GM19193 (cell line): ENCODE measurements around the gene ZNF565.
A peak's percentile ranks its signal among the peaks of the same experiment; 100 is the strongest.

Source experiments
- POLR2A ChIP-seq: IDR thresholded peaks from 4 replicates; pipeline ENCODE4 v1.6.1; 2011; ENCODE audit not compliant: insufficient read depth, insufficient read length; ENCODE audit errors: extremely low read depth

Gene ZNF565

DNA sequence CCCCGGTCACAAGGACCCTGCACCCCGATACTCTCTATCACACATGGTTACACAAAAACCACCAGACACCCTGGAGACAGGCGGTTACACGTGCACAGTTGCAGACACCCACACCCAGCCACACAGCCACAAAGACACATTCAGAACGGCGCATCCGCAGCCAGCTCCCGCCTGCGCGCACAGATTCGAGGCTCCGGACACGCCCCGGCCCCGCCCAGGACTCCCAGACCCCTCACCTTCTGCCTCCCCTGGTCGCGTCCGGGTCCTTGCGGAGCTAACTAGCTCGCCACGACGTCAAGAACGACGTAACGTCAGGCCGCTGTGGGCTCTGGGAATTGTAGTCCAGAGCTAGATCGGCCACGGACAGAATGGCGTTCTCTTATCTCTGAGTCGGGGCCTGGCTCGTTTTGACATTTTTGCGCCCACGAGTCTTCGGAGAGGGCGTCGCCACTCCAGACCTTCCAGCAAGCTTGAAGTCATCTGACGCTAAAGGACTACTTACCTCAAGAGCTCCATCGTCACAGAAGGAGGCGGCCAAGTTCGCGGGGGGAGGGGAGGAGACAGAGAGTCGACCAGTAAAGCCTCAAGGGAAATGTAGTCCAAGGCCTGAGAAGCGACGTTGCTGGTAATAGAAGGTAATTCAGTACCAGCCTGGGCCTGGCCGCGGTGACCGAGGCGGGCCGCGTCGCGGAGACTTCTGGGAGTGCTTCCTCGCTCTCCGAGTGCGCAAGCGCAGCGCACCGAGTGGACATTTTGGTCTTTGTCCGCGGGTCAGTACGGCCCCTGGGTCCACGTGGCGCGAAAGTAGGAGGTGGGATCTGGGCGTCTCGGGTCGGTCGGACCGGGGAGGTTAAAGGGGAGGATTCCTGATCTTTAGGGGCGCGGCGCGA is at the start of gene ZNF565, which contains the start of gene ZNF146:
ZNF565 (minus strand) TSS at position 280 of the 890 bp plus-strand sequence. CDS start 12,680 bp downstream, outside the sequence.
ZNF146 (plus strand) TSS at position 721 of the 890 bp plus-strand sequence. CDS start 21,335 bp downstream, outside the sequence.
- peak; percentile 90 for TF ChIP-seq POLR2A

DNA sequence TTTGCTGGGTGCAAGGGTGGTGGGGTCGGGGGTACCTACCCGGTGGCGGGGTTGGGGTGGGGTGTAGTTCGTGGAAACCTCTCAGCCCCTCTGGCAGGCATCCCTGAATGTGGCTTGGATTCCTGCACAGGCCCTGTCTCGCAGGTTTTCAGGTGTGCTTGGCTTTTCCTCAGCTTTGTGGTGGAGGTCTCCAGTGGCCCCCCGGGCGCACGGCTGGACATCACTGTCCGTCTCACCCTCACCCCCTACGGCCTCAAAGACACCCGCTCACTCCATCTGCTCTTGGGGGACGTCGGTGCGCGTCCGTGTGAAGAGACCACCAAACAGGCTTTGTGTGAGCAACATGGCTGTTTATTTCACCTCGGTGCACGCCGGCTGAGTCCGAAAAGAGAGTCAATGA is 44.7 kb upstream of the ZNF565 start:
- TF ChIP-seq POLR2A, result no peak

DNA sequence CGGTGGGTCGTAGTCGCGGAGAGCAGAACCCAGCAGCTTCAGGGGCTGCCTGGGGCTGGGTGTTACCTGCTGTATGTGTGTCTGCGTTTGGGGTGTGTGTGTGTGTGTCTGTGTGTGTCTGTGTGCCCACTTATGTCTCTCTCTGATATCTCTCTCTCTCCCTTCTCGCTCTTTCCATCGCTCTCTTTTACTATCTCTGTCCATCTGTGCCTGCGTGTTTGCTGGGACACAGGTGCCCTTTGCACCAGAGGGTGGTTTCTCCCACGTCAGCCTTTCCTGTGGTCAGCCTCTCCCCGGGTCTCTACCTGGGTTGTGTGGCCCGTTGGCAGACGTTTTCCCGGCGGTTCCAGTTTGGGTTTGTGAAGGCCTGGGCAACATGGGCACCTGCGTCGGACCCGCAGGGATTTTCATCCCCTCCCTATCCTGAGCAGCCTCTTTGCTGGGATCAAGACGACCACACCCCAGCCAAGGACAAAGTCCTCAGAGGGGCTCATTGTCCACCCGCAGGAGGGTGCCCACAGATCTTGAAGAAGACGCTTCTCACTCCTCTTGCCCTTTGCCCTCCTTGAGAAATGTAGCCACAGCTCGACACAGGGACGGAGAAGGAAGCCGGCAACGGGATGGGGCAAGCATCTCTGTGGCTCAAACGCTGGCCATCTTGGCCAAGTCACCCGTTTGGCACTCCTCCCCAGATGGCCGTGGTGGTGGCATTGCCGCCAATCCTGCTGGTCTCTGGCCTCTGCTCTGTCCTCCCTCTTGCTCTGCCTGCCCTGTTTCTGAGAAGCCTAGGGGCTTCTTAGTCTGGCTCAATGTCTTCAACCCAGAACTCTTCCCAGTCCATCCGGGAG is 43.8 kb upstream of the ZNF565 start:
- no peak for TF ChIP-seq POLR2A

DNA sequence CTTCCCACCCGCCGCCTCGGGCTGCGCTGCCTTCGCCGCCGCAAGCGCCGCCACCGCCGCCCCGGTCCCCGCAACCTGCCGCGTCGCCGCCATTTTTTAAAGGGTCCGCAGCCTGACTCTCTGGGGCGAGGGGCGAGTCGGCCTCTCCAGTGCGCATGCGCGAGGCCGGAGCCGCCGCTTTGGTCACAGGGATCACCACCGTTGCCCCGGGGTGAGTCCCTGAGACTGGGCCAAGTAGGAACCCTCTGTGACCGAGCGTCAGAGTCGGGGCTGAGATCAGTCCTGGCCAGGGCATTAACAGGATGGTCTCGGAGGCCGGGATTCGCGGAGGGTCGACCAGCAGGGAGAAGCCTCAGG is 43.0 kb upstream of the ZNF565 start:
- no peak for TF ChIP-seq POLR2A

DNA sequence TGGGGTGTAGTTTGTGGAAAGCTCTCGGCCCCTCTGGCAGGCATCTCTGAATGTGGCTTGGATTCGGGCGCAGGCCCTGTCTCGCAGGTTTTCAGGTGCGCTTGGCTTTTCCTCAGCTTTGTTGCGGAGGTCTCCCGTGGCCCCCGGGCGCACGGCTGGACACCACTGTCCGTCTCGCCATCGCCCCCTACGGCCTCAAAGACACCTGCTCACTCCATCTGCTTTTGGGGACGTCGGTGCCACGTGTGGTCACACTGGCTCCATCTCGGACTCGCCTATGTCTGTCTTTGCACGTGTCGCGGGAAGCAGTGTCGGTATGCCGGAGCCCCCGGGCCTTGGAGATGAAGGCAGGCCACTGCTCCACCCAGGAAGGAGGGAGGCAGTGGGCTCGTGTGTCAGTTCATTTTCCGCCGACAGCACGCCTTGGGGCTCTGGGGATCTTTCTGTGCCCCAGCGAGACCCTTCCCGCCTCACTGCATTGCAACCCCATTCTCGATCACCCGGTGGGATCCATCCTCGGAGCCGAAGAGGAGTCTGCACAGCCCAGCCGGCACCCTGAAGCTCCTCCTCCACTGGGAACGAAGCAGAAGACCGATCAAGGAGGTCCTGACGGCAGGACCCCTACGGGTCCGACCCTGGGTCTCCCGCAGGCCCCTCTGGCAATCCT is 42.5 kb upstream of the ZNF565 start:
- TF ChIP-seq POLR2A, result no peak

DNA sequence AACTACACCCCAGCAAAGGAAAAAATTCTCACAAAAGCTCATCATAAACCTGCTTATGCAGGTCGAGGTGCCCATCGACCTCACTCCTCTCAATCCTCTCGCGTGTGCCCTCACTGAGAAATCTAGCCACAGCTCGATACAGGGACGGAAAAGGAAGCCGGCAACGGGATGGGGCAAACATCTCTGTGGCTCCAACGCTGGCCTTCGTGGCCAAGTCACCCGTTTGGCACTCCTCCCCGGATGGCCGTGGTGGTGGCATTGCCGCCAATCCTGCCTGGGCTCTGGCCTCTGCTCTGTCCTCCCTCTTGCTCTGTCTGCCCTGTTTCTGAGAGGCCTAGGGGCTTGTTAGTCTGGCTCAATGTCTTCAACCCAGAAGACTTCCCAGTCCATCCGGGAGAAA is 41.6 kb upstream of the ZNF565 start:
- TF ChIP-seq POLR2A, result no peak

DNA sequence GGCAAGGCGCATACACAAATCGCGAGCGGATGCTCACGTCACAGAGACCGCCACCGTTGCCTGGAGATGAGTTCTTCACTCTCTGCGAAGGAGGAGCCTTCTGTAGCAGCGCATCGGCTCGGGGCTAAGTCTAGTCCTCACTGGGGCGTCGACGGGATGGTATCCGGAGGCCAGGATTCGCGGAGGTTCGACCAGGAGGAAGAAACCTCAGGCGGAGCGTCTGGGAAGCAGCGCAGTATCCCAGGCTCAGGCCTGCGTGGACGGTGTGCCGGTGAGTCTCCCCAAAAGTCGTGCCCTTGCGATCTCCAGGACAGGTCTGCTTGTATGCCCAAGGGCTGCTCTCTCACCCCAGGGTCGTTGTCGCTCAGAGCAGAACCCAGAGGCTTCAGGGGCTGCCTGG is 40.9 kb upstream of the ZNF565 start:
- TF ChIP-seq POLR2A, result no peak

DNA sequence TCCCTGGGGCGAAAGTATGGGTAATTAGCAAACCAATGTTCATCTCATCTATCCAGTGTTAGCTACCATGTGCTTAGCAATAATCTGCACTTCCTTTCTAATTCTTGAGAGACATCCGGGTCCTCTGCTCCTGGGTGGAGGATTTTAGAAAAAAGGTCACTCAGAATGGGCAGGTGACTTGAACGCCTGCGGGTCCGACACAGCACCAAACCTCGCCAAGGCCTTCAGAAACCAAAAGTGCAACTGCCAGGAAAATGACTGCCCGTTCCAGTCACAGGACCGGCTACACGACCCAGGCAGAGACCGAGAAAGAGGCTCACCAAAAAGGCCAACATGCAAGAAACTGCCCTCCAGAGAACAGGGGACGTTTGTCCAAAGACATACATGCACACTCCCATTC is 40.4 kb upstream of the ZNF565 start:
- no peak for TF ChIP-seq POLR2A

DNA sequence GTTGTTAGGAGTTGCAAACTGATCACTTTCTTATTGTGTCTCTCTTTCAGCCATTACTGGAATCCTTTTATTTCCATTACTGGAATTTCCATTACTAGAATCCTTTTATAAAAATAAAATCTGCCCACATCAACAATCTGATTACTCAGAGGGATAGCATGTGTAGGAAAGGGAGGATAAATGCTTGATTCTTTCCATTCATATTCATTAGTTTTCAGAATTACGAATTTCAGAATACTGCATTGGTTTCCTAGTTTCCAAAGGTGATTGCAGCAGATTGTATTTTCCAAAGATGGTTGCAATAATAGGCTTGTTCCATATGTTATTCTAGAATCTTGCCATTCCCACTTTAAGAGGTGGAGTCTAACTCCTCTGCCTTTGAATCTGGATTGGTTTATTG is 37.6 kb upstream of the ZNF565 start:
- no peak for TF ChIP-seq POLR2A

DNA sequence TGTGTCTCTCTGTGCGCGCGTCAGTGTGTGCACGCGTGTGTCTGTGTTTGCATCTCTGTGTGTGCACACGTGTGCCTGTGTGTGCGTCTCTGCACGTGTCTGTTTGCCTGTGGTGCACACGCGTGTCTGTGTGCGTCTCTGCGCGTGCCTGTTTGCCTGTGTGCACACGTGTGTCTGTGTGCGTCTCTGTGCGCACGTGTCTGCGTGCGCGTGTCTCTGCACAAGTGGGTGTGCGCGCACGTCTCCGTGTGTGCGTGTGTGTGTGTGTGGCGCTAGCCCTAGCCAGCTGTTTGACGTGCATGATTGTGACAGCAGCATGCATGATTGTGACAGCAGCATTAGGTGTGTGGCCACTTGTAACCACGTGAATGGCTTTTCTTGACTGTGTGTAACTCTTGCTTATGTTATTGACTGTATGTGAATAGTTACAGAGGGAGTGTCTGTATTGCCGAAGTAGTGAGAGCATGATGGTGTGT is 31.6 kb upstream of the ZNF565 start:
- TF ChIP-seq POLR2A, result no peak

DNA sequence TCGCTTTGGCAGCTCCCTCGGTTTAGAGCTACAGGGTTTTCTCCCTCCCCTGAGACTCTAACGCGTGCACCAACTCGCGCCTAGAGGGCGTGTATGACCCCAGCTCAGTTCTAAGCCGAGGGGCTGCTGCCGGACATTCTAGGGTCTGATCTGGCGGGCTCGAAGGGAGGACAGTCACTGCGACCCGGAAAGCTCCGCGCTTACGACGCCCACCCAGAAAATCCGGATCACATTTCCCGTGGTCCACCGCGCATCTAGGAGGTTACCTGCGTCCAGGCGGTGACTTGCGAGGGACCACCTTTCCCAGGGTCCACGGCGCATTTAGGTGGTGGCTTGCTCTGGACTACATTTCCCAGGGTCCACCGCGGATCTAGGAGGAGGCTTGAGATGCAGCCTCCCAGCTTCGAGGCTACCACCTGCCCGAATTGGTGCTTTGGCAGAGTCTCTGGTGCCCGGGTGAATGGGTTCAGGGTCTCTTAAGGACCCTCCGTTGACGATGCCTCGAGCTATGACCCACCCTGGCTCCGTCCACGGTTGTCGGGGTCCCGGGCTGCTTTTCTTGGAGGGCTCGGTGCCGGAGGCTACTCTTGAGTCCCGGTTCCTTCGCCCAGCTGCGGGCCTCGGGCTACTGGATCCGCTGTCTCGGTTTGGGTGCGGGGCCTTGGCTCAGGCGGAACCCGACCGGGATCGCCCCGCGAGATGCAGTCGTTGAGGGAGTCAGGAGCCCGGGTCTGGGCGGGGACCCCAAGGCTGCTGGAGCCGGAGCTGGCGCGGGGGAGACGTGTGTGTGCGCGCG is 30.9 kb upstream of the ZNF565 start:
- TF ChIP-seq POLR2A, result no peak

DNA sequence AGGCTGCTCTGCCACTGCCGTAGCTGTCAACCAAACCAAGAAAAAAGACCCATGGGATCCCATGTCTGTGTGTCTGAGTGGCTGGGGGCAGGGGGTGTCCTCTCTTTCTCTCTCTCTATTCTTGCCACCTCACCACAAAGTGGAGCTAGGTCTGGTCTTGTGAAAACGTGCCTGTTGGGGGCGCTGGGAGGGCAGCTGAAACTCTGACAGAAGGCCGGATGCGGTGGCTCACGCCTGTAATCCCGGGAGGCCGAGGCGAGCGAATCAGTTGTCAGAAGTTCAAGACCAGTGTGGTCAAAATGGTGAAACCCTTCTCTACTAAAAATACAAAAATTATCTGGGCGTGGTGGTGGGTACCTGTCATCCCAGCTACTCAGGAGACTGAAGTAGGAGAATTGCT is 29.6 kb upstream of the ZNF565 start:
- no peak for TF ChIP-seq POLR2A

DNA sequence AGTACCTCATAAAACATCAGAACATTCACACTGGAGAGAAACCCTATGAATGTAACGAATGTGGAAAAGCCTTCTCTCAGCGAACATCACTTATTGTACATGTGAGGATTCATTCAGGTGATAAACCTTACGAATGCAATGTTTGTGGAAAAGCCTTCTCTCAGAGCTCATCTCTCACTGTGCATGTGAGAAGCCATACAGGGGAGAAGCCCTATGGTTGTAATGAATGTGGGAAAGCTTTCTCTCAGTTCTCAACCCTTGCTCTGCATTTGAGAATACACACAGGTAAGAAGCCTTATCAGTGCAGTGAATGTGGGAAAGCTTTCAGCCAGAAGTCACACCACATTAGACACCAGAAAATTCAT is 22.5 kb upstream of the ZNF565 start:
- no peak for TF ChIP-seq POLR2A

DNA sequence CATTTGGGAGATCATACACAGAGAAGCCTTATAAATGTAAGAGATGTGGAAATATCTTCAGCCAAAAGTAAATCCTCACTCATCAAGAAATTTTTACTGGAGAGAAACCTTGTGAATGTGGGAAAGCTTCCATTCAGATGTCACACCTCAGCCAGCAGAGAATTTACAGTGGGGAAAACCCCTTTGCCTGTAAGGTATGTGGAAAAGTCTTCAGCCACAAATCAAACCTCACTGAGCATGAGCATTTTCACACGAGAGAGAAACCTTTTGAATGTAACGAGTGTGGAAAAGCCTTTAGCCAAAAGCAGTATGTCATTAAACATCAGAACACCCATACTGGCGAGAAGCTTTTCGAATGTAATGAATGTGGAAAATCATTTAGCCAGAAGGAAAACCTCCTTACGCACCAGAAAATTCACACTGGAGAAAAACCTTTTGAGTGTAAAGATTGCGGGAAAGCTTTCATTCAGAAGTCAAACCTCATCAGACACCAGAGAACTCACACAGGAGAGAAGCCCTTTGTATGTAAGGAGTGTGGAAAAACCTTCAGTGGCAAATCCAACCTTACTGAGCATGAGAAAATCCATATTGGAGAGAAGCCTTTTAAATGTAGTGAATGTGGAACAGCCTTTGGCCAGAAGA is 22.0 kb upstream of the ZNF565 start:
- no peak for TF ChIP-seq POLR2A
